Tibial artery (tissue), 4 donors: Measurements from ENCODE around the gene OLIG3.

Source experiments
- DNase-seq, 2 donors: peaks; one replicate each; pipeline ENCODE4 v3.0.0-alpha.2; 2019
- H3K27ac ChIP-seq, 2 donors: fragments of 200-600 bp; sonication (generic) in 1 of 2; 1 replicate in 1 of 2; 2 replicates in 1 of 2; pipeline ENCODE4 v1.5.1; 2018 to 2019; ENCODE audit warnings: mild to moderate bottlenecking in 1 of 2
- H3K27me3 ChIP-seq, 2 donors: fragments of 200-600 bp; sonication (generic) in 1 of 2; one replicate each; pipeline versions ENCODE4 v1.5.1 to v1.6.0; 2016 to 2019
- H3K36me3 ChIP-seq, 3 donors: fragments of 200-600 bp; sonication (generic) in 2 of 3; one replicate each; pipeline ENCODE4 v1.5.1; 2016 to 2019; ENCODE audit warnings: mild to moderate bottlenecking in 2 of 3
- H3K4me1 ChIP-seq, 4 donors: fragments of 200-600 bp; sonication (generic) in 2 of 4; 1 replicate in 3 of 4; 2 replicates in 1 of 4; pipeline ENCODE4 v1.5.1; 2016 to 2019
- H3K4me3 ChIP-seq, 2 donors: fragments of 200-600 bp; sonication (generic) in 1 of 2; 1 replicate in 1 of 2; 2 replicates in 1 of 2; pipeline ENCODE4 v1.5.1; 2018 to 2019; ENCODE audit warnings: mild to moderate bottlenecking in 2 of 2
- H3K9me3 ChIP-seq, 3 donors: fragments of 200-600 bp; sonication (generic) in 1 of 3; one replicate each; pipeline ENCODE4 v1.5.1; 2016 to 2019
- CTCF ChIP-seq, 2 experiments: fragments of 200-600 bp in 1 of 2; fragments of 450-650 bp in 1 of 2; IDR thresholded peaks; one replicate each; pipeline ENCODE4 v1.5.1; 2017 to 2019; ENCODE audit warnings: antibody characterized with exemption in 2 of 2, mild to moderate bottlenecking in 1 of 2, moderate library complexity in 1 of 2
- intact Hi-C: fragments of 100-400 bp; cut with DNase I; formaldehyde crosslinking; loops from one replicate; pipeline ENCODE4 v1.15.0; 2023; ENCODE audit warnings: low total_unique reads

The OLIG3 gene

GRCh38 chr6:137487181-137487868 lies 6.9 kb downstream of the OLIG3 start:
- intact Hi-C loops, result no loop called here
- Histone ChIP-seq H3K27ac (no peak overlapping the region), H3K9me3 (peaks cover 0 to 4% (median 0%) of the 10 kb centered on the region in 3 donors), H3K36me3 (no peaks in the 10 kb centered on the region), H3K4me1 (peaks cover 0 to 17% (median 7%) of the 10 kb centered on the region in 4 donors), H3K27me3 (peaks cover 0 to 81% of the 10 kb centered on the region in 2 donors), H3K4me3 (no peak overlapping the region)
- no peak for DNase-seq
- no peak for TF ChIP-seq CTCF (IDR thresholded peaks at IDR 0.05)

GRCh38 chr6:137486416-137486815 lies 7.8 kb downstream of the OLIG3 start:
- Histone ChIP-seq H3K4me3 (no peak overlapping the region), H3K36me3 (no peaks in the 10 kb centered on the region), H3K27ac (no peak overlapping the region), H3K9me3 (peaks cover 0 to 4% (median 0%) of the 10 kb centered on the region in 3 donors), H3K27me3 (peaks cover 0 to 72% of the 10 kb centered on the region in 2 donors), H3K4me1 (peaks cover 0 to 17% (median 7%) of the 10 kb centered on the region in 4 donors)
- no peak for DNase-seq
- no peak for TF ChIP-seq CTCF (IDR thresholded peaks at IDR 0.05)
- intact Hi-C loops, result no loop called here

- no peak overlapping the region for H3K4me3 ChIP-seq
- intact Hi-C loops, result no loop called here
- H3K27ac ChIP-seq, result no peak overlapping the region
- H3K27me3 ChIP-seq, result peaks cover 0 to 29% of the 10 kb centered on the region in 2 donors
- H3K9me3 ChIP-seq, result peaks cover 0 to 4% (median 0%) of the 10 kb centered on the region in 3 donors
- no peaks in the 10 kb centered on the region for H3K36me3 ChIP-seq
- DNase-seq, result no peak
- H3K4me1 ChIP-seq, result no peaks in the 10 kb centered on the region
- no peak for TF ChIP-seq CTCF (IDR thresholded peaks at IDR 0.05)
Measured at GRCh38 chr6:137480431-137480830, 13.8 kb downstream of the OLIG3 start.

GRCh38 chr6:137475103-137475502 lies 19.1 kb downstream of the OLIG3 start:
- no peaks in the 10 kb centered on the region for H3K4me1 ChIP-seq
- no peak for TF ChIP-seq CTCF (IDR thresholded peaks at IDR 0.05)
- DNase-seq, result no peak
- no peaks in the 10 kb centered on the region for H3K9me3 ChIP-seq
- intact Hi-C loops, result no loop called here
- no peak overlapping the region for H3K27ac ChIP-seq
- H3K27me3 ChIP-seq, result peaks cover 0 to 5% of the 10 kb centered on the region in 2 donors
- H3K4me3 ChIP-seq, result no peak overlapping the region
- no peaks in the 10 kb centered on the region for H3K36me3 ChIP-seq

GRCh38 chr6:137473598-137473997 lies 20.6 kb downstream of the OLIG3 start:
- Histone ChIP-seq H3K4me3 (no peak overlapping the region), H3K9me3 (no peaks in the 10 kb centered on the region), H3K27me3 (peaks cover 0 to 6% of the 10 kb centered on the region in 2 donors), H3K36me3 (no peaks in the 10 kb centered on the region), H3K4me1 (no peaks in the 10 kb centered on the region), H3K27ac (no peak overlapping the region)
- TF ChIP-seq CTCF (IDR thresholded peaks at IDR 0.05), result no peak
- intact Hi-C loops, result no loop called here
- no peak for DNase-seq
